Natural killer cell (primary cell): Measurements from ENCODE around the gene TIMM44. TPM values are rescaled to one million over a fixed set of nuclear protein-coding genes. Genes with fewer than 3 reads are reported as not detected.

Experiments used
- ATAC-seq, 3 donors: fragments of 150-1000 bp in 2 of 3; fragments of 200-7000 bp in 1 of 3; cut with Tn5 transposase; 1 replicate in 1 of 3; 2 replicates in 2 of 3; pipeline ENCODE4 v1.10.0; 2021; ENCODE audit warnings: mild to moderate bottlenecking in 2 of 3, moderate library complexity in 2 of 3
- DNase-seq, 2 donors: peaks; one replicate each; pipeline versions ENCODE4 v3.0.0 to v3.0.0-alpha.2; 2013 to 2021; ENCODE audit warnings: mixed read lengths in 1 of 2
- H3K27ac ChIP-seq: one replicate; pipeline ENCODE4 v1.5.1; 2013; ENCODE audit warnings: mild to moderate bottlenecking, low read length
- H3K27me3 ChIP-seq: one replicate; pipeline ENCODE4 v1.6.1; 2013; ENCODE audit warnings: low read length; ENCODE audit not compliant: control insufficient read depth, insufficient read depth
- H3K36me3 ChIP-seq: one replicate; pipeline ENCODE4 v1.6.1; 2013; ENCODE audit warnings: low read length; ENCODE audit not compliant: control insufficient read depth, insufficient read depth
- H3K4me1 ChIP-seq: one replicate; pipeline ENCODE4 v1.6.1; 2013; ENCODE audit warnings: low read length; ENCODE audit not compliant: control insufficient read depth, insufficient read depth
- H3K4me3 ChIP-seq: one replicate; pipeline ENCODE4 v1.5.1; 2013; ENCODE audit warnings: low read length
- H3K9me3 ChIP-seq: one replicate; pipeline ENCODE4 v1.6.1; 2013; ENCODE audit warnings: low read length; ENCODE audit not compliant: control insufficient read depth, insufficient read depth
- H3K27ac Mint-ChIP-seq, 2 donors: one replicate each; pipeline ENCODE4 v1.8.0; 2022; ENCODE audit warnings: mild to moderate bottlenecking in 2 of 2, mixed read lengths in 2 of 2, moderate library complexity in 1 of 2
- H3K27me3 Mint-ChIP-seq, 2 donors: one replicate each; pipeline ENCODE4 v1.8.0; 2022; ENCODE audit warnings: low read depth in 2 of 2, mixed read lengths in 2 of 2
- H3K36me3 Mint-ChIP-seq: one replicate; pipeline ENCODE4 v1.8.0; 2022; ENCODE audit warnings: mixed read lengths
- H3K4me1 Mint-ChIP-seq, 2 donors: one replicate each; pipeline ENCODE4 v1.8.0; 2022; ENCODE audit warnings: mixed read lengths in 2 of 2
- H3K4me3 Mint-ChIP-seq: one replicate; pipeline ENCODE4 v1.8.0; 2022; ENCODE audit warnings: mild to moderate bottlenecking, moderate library complexity, mixed read lengths
- H3K9me3 Mint-ChIP-seq, 2 donors: one replicate each; pipeline ENCODE4 v1.8.0; 2022; ENCODE audit warnings: mixed read lengths in 2 of 2
- WGBS: methylation state at CpG from one replicate; pipeline ENCODE4 v1.1.7; 2013; ENCODE audit warnings: missing lambda C conversion rate; ENCODE audit not compliant: insufficient coverage; 5-methylcytosine and 5-hydroxymethylcytosine counted together
- intact Hi-C: fragments of 100-400 bp; cut with micrococcal nuclease; formaldehyde crosslinking; loops from one replicate; pipeline ENCODE4 v1.14.2; 2022
- total RNA-seq, 4 donors: library from RNA; stranded (reverse); fragments of 120-200 nt in 1 of 4; gene quantifications; one replicate each; pipeline versions ENCODE4 v1.2.3 to v1.2.4, GENCODE V29; 2013 to 2022
- TF ChIP-seq, protein P1 (sequence below): fragments of 200-600 bp; IDR thresholded peaks from one replicate; pipeline ENCODE4 v1.8.0; 2022; ENCODE audit warnings: antibody characterized with exemption

TIMM44 gene
- total RNA-seq, 3 donors from 2014 or later (not counting 1 experiment from before 2014, with no cell fraction given) = 83.3 to 116 (median 89.4) TPM

DNA sequence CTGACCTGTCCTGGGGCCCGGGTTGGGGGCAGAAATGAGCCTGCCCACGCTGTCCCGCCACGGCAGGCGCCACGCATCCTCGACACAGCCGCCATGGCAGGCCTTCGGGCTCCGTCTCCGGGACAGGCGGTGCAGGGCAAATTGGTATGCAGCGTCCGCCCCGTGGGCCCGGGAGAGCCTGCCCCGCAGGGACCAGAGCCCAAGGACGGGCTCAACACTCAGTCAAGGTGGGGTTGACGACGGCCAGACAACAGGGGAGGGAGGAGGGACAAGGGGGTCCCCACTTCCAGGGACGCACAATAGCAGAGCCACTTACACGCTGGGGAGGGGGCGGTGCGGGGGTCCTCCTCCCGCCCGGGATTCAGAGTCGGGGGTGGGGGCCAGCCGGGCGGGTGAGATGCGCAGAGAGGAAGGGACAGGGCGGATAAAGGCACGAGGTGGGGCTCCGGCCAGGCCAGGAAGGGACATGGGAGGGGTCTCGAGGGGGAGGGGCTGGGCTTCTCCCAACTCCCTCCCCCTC, 18.8 kb downstream of the TIMM44 start:
- Histone ChIP-seq H3K36me3 (peaks cover 11% of the 10 kb centered on the region), H3K4me1 (peaks cover 37% of the 10 kb centered on the region), H3K4me3 (no peak overlapping the region), H3K9me3 (no peaks in the 10 kb centered on the region), H3K27ac (no peak overlapping the region), H3K27me3 (no peaks in the 10 kb centered on the region)
- TF ChIP-seq, protein P1, sequence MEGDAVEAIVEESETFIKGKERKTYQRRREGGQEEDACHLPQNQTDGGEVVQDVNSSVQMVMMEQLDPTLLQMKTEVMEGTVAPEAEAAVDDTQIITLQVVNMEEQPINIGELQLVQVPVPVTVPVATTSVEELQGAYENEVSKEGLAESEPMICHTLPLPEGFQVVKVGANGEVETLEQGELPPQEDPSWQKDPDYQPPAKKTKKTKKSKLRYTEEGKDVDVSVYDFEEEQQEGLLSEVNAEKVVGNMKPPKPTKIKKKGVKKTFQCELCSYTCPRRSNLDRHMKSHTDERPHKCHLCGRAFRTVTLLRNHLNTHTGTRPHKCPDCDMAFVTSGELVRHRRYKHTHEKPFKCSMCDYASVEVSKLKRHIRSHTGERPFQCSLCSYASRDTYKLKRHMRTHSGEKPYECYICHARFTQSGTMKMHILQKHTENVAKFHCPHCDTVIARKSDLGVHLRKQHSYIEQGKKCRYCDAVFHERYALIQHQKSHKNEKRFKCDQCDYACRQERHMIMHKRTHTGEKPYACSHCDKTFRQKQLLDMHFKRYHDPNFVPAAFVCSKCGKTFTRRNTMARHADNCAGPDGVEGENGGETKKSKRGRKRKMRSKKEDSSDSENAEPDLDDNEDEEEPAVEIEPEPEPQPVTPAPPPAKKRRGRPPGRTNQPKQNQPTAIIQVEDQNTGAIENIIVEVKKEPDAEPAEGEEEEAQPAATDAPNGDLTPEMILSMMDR = no peak
- Mint-ChIP-seq H3K27ac (peak overlapping the region in 1 of 2 donors; percentile 74), H3K4me3 (no peak overlapping the region), H3K36me3 (no peaks in the 10 kb centered on the region), H3K27me3 (peaks cover 0 to 5% of the 10 kb centered on the region in 2 donors), H3K9me3 (no peaks in the 10 kb centered on the region), H3K4me1 (peaks cover 13 to 41% of the 10 kb centered on the region in 2 donors)
- intact Hi-C loops = loop anchor here (1.0 kb wide), 1 partner anchor 71 kb away; no protein-coding TSS in a partner anchor
- DNase-seq (no peak), ATAC-seq (no peak)
- 59% methylated on average over 32 of the region's 34 CpGs for WGBS

DNA sequence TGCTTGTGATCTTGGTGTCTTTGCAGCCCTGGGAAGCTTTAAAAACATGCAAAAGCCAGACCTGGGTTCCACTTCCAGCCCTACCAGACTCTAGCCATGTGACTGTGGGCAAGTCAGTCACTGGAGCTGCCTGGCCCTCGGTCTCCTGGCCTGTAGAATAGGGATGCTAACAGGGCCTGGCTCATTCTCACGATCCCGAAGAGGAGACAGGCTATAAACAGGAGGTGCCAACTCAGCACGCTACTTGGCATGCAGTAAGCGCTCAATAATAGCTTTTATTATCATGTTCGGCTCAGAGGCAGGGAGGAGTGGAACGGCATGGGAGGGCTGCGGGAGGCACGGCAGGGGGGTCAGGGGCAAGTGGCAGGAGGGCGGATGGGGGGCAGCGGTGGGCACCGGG, 19.2 kb downstream of the TIMM44 start:
- H3K4me3 ChIP-seq = no peak overlapping the region
- Mint-ChIP-seq H3K9me3 (no peaks in the 10 kb centered on the region), H3K27me3 (peaks cover 0 to 7% of the 10 kb centered on the region in 2 donors), H3K27ac (peak overlapping the region in 1 of 2 donors; percentile 47), H3K4me1 (peaks cover 16 to 41% of the 10 kb centered on the region in 2 donors), H3K4me3 (peak overlapping the region; percentile 55), H3K36me3 (no peaks in the 10 kb centered on the region)
- DNase-seq (no peak), ATAC-seq (no peak)
- TF ChIP-seq, protein P1 = no peak
- no peaks in the 10 kb centered on the region for H3K9me3 ChIP-seq
- H3K27me3 ChIP-seq = no peaks in the 10 kb centered on the region
- no peak overlapping the region for H3K27ac ChIP-seq
- H3K4me1 ChIP-seq = peaks cover 37% of the 10 kb centered on the region
- WGBS = 93% methylated on average over 12 of the region's 12 CpGs
- H3K36me3 ChIP-seq = peaks cover 11% of the 10 kb centered on the region
- intact Hi-C loops = no loop called here

DNA sequence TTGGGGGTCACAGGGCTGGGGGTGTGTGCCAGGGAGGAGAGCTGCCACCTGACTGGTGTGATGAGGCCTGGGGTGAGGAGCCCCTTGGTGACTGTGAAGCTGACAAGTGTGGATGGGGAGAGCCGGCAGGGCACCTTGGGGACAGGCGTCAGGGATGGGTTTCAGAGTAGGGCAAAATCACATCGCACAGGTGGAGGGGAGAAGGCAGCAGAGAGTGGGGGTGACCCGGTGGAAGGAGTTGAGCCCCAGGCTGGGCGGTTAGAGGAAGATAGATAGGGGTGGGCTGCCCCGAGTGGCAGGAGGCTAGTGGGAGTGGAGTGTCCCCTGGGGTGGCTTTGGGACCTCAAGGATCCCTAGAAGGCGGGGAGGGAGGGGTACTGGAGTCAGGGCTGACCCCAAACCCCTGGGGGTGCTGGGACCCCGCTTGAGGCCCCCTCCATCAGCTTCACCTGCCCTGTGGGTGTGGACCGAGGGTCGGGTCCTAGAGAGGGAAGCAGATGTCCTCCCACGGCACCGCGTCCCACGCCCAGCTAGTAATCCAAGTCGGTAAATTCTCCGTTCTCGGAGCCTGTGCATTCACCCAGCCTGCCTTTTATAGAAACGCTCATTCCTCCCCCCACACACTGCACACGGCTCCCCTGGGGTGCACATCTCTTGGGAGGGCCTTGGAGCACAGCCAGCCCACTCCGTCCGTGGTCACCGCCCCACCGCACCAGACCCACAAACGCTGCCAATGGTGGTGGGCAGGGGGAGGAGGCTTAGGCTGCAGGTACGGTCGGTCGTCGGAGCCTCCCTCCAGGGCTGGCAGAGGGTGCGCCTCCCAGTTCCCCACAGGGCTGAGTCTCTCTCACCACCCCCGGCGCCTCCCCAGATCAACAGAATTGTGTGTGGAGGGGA, 19.9 kb downstream of the TIMM44 start:
- peaks cover 41% of the 10 kb centered on the region for H3K4me1 ChIP-seq
- Mint-ChIP-seq H3K36me3 (no peaks in the 10 kb centered on the region), H3K4me1 (peaks cover 16 to 36% of the 10 kb centered on the region in 2 donors), H3K9me3 (no peaks in the 10 kb centered on the region), H3K27ac (peak overlapping the region in 1 of 2 donors; percentile 62), H3K4me3 (peak overlapping the region; percentile 49), H3K27me3 (peaks cover 0 to 7% of the 10 kb centered on the region in 2 donors)
- WGBS = 69% methylated on average over 29 of the region's 31 CpGs
- H3K9me3 ChIP-seq = no peaks in the 10 kb centered on the region
- peaks cover 11% of the 10 kb centered on the region for H3K36me3 ChIP-seq
- H3K4me3 ChIP-seq = no peak overlapping the region
- ATAC-seq (no peak), DNase-seq (no peak)
- TF ChIP-seq, protein P1 = no peak
- intact Hi-C loops = no loop called here
- H3K27ac ChIP-seq = no peak overlapping the region
- H3K27me3 ChIP-seq = peaks cover 7% of the 10 kb centered on the region
